ENCODE measurements around the gene SLC35B3.
"Not testable (repeated sequence)": the region's sequence is repeated elsewhere in the genome, so short reads cannot be mapped to it uniquely, and the experiment has no call there.

Gene SLC35B3

GRCh38 chr6:8435093-8435844 is at the start of gene SLC35B3:
TSS of gene SLC35B3 (minus strand) at chr6:8435545.
- DNase-seq (ENCODE audit: low read depth in 2 of 2): peak; percentile 93 to 98

- no peak for DNase-seq (ENCODE audit: low read depth in 2 of 2)
These were observed 48.3 kb upstream of the SLC35B3 start for GRCh38 chr6:8483650-8484049.

GRCh38 chr6:8481727-8482126 is 46.4 kb upstream of the SLC35B3 start:
- DNase-seq (ENCODE audit: low read depth in 2 of 2): no peak

- no peak for DNase-seq (ENCODE audit: low read depth in 2 of 2)
These were observed 43.1 kb upstream of the SLC35B3 start for GRCh38 chr6:8478418-8478817.

GRCh38 chr6:8476656-8477055 is 41.3 kb upstream of the SLC35B3 start:
- DNase-seq (ENCODE audit: low read depth in 2 of 2): no peak

- no peak for DNase-seq (ENCODE audit: low read depth in 2 of 2)
These were observed 33.4 kb upstream of the SLC35B3 start for GRCh38 chr6:8468552-8469356.

GRCh38 chr6:8462694-8463093 is 27.3 kb upstream of the SLC35B3 start:
- no peak for DNase-seq (ENCODE audit: low read depth in 2 of 2)

GRCh38 chr6:8462169-8462568 is 26.8 kb upstream of the SLC35B3 start:
- DNase-seq (ENCODE audit: low read depth in 2 of 2): no peak

GRCh38 chr6:8446391-8446790 is 11.0 kb upstream of the SLC35B3 start:
- DNase-seq (ENCODE audit: low read depth in 2 of 2): no peak

- DNase-seq (ENCODE audit: low read depth in 2 of 2): not testable (repeated sequence)
These were observed 10.6 kb upstream of the SLC35B3 start for GRCh38 chr6:8445930-8446329.

- DNase-seq (ENCODE audit: low read depth in 2 of 2): no peak
These were observed 6.8 kb upstream of the SLC35B3 start for GRCh38 chr6:8442150-8442549.

GRCh38 chr6:8441452-8441851 is 6.1 kb upstream of the SLC35B3 start:
- DNase-seq (ENCODE audit: low read depth in 2 of 2): no peak

GRCh38 chr6:8439601-8440268 is 4.4 kb upstream of the SLC35B3 start:
- DNase-seq (ENCODE audit: low read depth in 2 of 2): no peak

- DNase-seq (ENCODE audit: low read depth in 2 of 2): no peak
These were observed 2.5 kb upstream of the SLC35B3 start for GRCh38 chr6:8437813-8438212.

- no peak for DNase-seq (ENCODE audit: low read depth in 2 of 2)
These were observed 1.6 kb upstream of the SLC35B3 start for GRCh38 chr6:8436966-8437365.

- DNase-seq (ENCODE audit: low read depth in 2 of 2): no peak
These were observed 462 bp upstream of the SLC35B3 start for GRCh38 chr6:8435845-8436168.

GRCh38 chr6:8434727-8435092 is 635 bp downstream of the SLC35B3 start:
- DNase-seq (ENCODE audit: low read depth in 2 of 2): no peak

GRCh38 chr6:8432614-8433013 is 2.7 kb downstream of the SLC35B3 start:
- DNase-seq (ENCODE audit: low read depth in 2 of 2): no peak

GRCh38 chr6:8429821-8430220 is 5.5 kb downstream of the SLC35B3 start:
- no peak for DNase-seq (ENCODE audit: low read depth in 2 of 2)

- DNase-seq (ENCODE audit: low read depth in 2 of 2): not testable (repeated sequence)
These were observed 8.8 kb downstream of the SLC35B3 start for GRCh38 chr6:8426544-8426943.

- DNase-seq (ENCODE audit: low read depth in 2 of 2): no peak
These were observed 15.2 kb downstream of the SLC35B3 start for GRCh38 chr6:8420031-8420588.

GRCh38 chr6:8415913-8416312 is 19.4 kb downstream of the SLC35B3 start:
- DNase-seq (ENCODE audit: low read depth in 2 of 2): no peak

Data from stimulated activated CD4-positive, alpha-beta T cell treated with anti-CD3 and anti-CD28 coated beads, Interleukin-15, amount 100 ng/mL, for 48 hours (primary cell).